Measurements from ENCODE around the gene L3MBTL1. TPM values are rescaled to one million over a fixed set of nuclear protein-coding genes. Genes with fewer than 3 reads are reported as not detected.
"Not testable (repeated sequence)": the region's sequence is repeated elsewhere in the genome, so short reads cannot be mapped to it uniquely, and the experiment has no call there.

The L3MBTL1 gene
- total RNA-seq, 1 experiment from 2014 or later: 8.4 TPM

- no peaks in the 10 kb centered on the region for H3K9me3 ChIP-seq
- Mint-ChIP-seq H3K27ac (ENCODE audit: unreplicated experiment) (no peak overlapping the region), H3K36me3 (ENCODE audit: insufficient read depth, unreplicated experiment) (no peaks in the 10 kb centered on the region), H3K4me3 (ENCODE audit: unreplicated experiment) (no peak overlapping the region), H3K4me1 (ENCODE audit: low read depth, unreplicated experiment) (no peaks in the 10 kb centered on the region), H3K27me3 (ENCODE audit: insufficient read depth, unreplicated experiment) (no peaks in the 10 kb centered on the region), H3K9me3 (ENCODE audit: unreplicated experiment) (no peaks in the 10 kb centered on the region)
- no peak overlapping the region for H3K4me3 ChIP-seq (ENCODE audit: low read depth, low read length)
- peaks cover 14% of the 10 kb centered on the region for H3K4me1 ChIP-seq
- no TSS peak for BruUV-seq (replicated peaks)
- intact Hi-C loops (cut with micrococcal nuclease; ENCODE audit: unreplicated experiment): no loop called here
- TF ChIP-seq, protein P1, sequence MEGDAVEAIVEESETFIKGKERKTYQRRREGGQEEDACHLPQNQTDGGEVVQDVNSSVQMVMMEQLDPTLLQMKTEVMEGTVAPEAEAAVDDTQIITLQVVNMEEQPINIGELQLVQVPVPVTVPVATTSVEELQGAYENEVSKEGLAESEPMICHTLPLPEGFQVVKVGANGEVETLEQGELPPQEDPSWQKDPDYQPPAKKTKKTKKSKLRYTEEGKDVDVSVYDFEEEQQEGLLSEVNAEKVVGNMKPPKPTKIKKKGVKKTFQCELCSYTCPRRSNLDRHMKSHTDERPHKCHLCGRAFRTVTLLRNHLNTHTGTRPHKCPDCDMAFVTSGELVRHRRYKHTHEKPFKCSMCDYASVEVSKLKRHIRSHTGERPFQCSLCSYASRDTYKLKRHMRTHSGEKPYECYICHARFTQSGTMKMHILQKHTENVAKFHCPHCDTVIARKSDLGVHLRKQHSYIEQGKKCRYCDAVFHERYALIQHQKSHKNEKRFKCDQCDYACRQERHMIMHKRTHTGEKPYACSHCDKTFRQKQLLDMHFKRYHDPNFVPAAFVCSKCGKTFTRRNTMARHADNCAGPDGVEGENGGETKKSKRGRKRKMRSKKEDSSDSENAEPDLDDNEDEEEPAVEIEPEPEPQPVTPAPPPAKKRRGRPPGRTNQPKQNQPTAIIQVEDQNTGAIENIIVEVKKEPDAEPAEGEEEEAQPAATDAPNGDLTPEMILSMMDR (IDR thresholded peaks at IDR 0.05; ENCODE audit: insufficient read depth in 1 of 2, low read depth in 1 of 2, low read length in 1 of 2, severe bottlenecking in 1 of 2, unreplicated experiment in 1 of 2): no peak
- H3K27me3 ChIP-seq (replicated peaks; ENCODE audit: control insufficient read depth, insufficient read depth, low read length): no peaks in the 10 kb centered on the region
- POLR2A ChIA-PET: no interaction called here
- DNase-seq: no peak
- CTCF ChIA-PET: interaction anchor here (0.8 to 3.8 kb wide), 2 partner anchors 25 to 46 kb away, joined by 3 to 29 read pairs; partner anchors contain the start of gene SGK2
- H3K36me3 ChIP-seq (ENCODE audit: control insufficient read depth, insufficient read depth, low read length): no peaks in the 10 kb centered on the region
Observed at GRCh38 chr20:43583982-43584432, 76.5 kb downstream of the L3MBTL1 start.

DNA sequence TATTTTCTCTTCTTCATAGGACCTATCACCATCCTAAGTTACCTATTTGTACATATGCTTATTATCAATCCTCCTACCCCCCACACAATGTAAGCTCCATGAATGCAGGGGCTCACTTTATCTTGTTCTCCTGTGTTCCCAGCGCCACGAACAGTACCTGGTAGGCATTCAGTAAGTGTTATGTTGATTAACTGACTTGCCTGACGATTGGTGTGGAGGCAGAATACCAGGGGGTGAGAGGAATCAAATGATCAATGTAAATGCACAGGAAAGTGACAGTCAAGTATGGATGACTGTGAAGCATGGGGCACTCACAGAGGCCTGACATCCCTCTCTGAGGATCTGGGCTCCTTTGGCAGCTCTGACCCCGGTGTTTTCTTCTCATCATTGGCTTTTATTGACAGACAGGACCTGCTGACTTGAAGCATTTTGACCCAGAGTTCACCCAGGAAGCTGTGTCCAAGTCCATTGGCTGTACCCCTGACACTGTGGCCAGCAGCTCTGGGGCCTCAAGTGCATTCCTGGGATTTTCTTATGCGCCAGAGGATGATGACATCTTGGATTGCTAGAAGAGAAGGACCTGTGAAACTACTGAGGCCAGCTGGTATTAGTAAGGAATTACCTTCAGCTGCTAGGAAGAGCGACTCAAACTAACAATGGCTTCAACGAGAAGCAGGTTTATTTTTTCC, 77.1 kb downstream of the L3MBTL1 start:
- Histone ChIP-seq H3K36me3 (ENCODE audit: control insufficient read depth, insufficient read depth, low read length) (no peaks in the 10 kb centered on the region), H3K27me3 (replicated peaks; ENCODE audit: control insufficient read depth, insufficient read depth, low read length) (no peaks in the 10 kb centered on the region), H3K4me1 (peaks cover 14% of the 10 kb centered on the region), H3K9me3 (no peaks in the 10 kb centered on the region), H3K4me3 (ENCODE audit: low read depth, low read length) (no peak overlapping the region)
- H3K9me3 Mint-ChIP-seq (ENCODE audit: unreplicated experiment): no peaks in the 10 kb centered on the region
- BruUV-seq (replicated peaks): no TSS peak
- TF ChIP-seq, protein P1 (IDR thresholded peaks at IDR 0.05; ENCODE audit: insufficient read depth in 1 of 2, low read depth in 1 of 2, low read length in 1 of 2, severe bottlenecking in 1 of 2, unreplicated experiment in 1 of 2): no peak
- no peaks in the 10 kb centered on the region for H3K36me3 Mint-ChIP-seq (ENCODE audit: insufficient read depth, unreplicated experiment)
- H3K4me1 Mint-ChIP-seq (ENCODE audit: low read depth, unreplicated experiment): no peaks in the 10 kb centered on the region
- no peak overlapping the region for H3K4me3 Mint-ChIP-seq (ENCODE audit: unreplicated experiment)
- no peaks in the 10 kb centered on the region for H3K27me3 Mint-ChIP-seq (ENCODE audit: insufficient read depth, unreplicated experiment)
- intact Hi-C loops (cut with micrococcal nuclease; ENCODE audit: unreplicated experiment): loop anchor here (1.0 kb wide), 1 partner anchor 69 kb away; no protein-coding TSS in a partner anchor
- ChIA-PET POLR2A (interaction anchor here (0.6 kb wide), 1 partner anchor 66 kb away, joined by 4 read pairs; no protein-coding TSS in a partner anchor), CTCF (interaction anchor here (1.0 to 3.8 kb wide), 3 partner anchors 26 to 83 kb away, joined by 3 to 29 read pairs (median 5); partner anchors contain the start of gene SGK2)
- DNase-seq: peak; percentile 76 to 83
- H3K27ac Mint-ChIP-seq (ENCODE audit: unreplicated experiment): no peak overlapping the region

GRCh38 chr20:43586641-43587040, 79.1 kb downstream of the L3MBTL1 start:
- BruUV-seq (replicated peaks): no TSS peak
- TF ChIP-seq, protein P1 (IDR thresholded peaks at IDR 0.05; ENCODE audit: insufficient read depth in 1 of 2, low read depth in 1 of 2, low read length in 1 of 2, severe bottlenecking in 1 of 2, unreplicated experiment in 1 of 2): no peak
- intact Hi-C loops (cut with micrococcal nuclease; ENCODE audit: unreplicated experiment): no loop called here
- no peak overlapping the region for H3K4me3 Mint-ChIP-seq (ENCODE audit: unreplicated experiment)
- H3K27ac Mint-ChIP-seq (ENCODE audit: unreplicated experiment): no peak overlapping the region
- H3K36me3 ChIP-seq (ENCODE audit: control insufficient read depth, insufficient read depth, low read length): no peaks in the 10 kb centered on the region
- H3K27me3 Mint-ChIP-seq (ENCODE audit: insufficient read depth, unreplicated experiment): no peaks in the 10 kb centered on the region
- H3K36me3 Mint-ChIP-seq (ENCODE audit: insufficient read depth, unreplicated experiment): no peaks in the 10 kb centered on the region
- H3K27me3 ChIP-seq (replicated peaks; ENCODE audit: control insufficient read depth, insufficient read depth, low read length): no peaks in the 10 kb centered on the region
- ChIA-PET CTCF (interaction anchor here (0.6 to 3.8 kb wide), 3 partner anchors 46 to 50 kb away, joined by 3 to 29 read pairs (median 3); no protein-coding TSS in a partner anchor), POLR2A (interaction anchor here (0.5 kb wide), 1 partner anchor 62 kb away, joined by 7 read pairs; no protein-coding TSS in a partner anchor)
- DNase-seq: no peak
- H3K9me3 ChIP-seq: no peaks in the 10 kb centered on the region
- H3K4me1 Mint-ChIP-seq (ENCODE audit: low read depth, unreplicated experiment): peaks cover 14% of the 10 kb centered on the region
- H3K4me1 ChIP-seq: peaks cover 14% of the 10 kb centered on the region
- H3K9me3 Mint-ChIP-seq (ENCODE audit: unreplicated experiment): no peaks in the 10 kb centered on the region
- H3K4me3 ChIP-seq (ENCODE audit: low read depth, low read length): no peak overlapping the region

DNA sequence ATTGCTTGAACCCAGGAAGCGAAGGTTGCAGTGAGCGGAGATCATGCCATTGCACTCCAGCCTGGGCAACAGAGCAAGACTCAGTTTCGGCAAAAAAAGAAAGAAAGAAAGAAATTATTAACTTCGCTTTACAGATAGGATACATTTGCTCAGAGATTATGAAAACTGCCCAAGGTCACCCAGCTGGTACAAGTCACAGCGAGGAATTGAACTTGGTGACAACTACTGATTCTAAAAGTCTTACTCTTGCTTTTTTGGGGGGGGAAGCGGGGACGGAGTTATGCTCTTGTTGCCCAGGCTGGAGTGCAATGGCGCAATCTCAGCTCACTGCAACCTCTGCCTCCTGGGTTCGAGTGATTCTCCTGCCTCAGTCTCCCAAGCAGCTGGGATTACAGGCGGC, 81.0 kb downstream of the L3MBTL1 start:
- H3K27me3 Mint-ChIP-seq (ENCODE audit: insufficient read depth, unreplicated experiment); intact Hi-C loops (cut with micrococcal nuclease; ENCODE audit: unreplicated experiment); H3K36me3 Mint-ChIP-seq (ENCODE audit: insufficient read depth, unreplicated experiment); H3K4me3 ChIP-seq (ENCODE audit: low read depth, low read length); H3K27ac Mint-ChIP-seq (ENCODE audit: unreplicated experiment); BruUV-seq (replicated peaks); DNase-seq; POLR2A ChIA-PET; H3K27me3 ChIP-seq (replicated peaks; ENCODE audit: control insufficient read depth, insufficient read depth, low read length); H3K9me3 ChIP-seq; H3K9me3 Mint-ChIP-seq (ENCODE audit: unreplicated experiment); H3K4me3 Mint-ChIP-seq (ENCODE audit: unreplicated experiment); H3K36me3 ChIP-seq (ENCODE audit: control insufficient read depth, insufficient read depth, low read length): not testable (repeated sequence)
- peaks cover 14% of the 10 kb centered on the region for H3K4me1 ChIP-seq
- CTCF ChIA-PET: interaction anchor here (0.5 to 1.2 kb wide), 3 partner anchors 27 to 159 kb away, joined by 3 to 5 read pairs (median 3); no protein-coding TSS in a partner anchor
- H3K4me1 Mint-ChIP-seq (ENCODE audit: low read depth, unreplicated experiment): peaks cover 15% of the 10 kb centered on the region

All from Caco-2 (cell line).